ENCODE measurements around the gene CASP6.

CASP6 gene

DNA sequence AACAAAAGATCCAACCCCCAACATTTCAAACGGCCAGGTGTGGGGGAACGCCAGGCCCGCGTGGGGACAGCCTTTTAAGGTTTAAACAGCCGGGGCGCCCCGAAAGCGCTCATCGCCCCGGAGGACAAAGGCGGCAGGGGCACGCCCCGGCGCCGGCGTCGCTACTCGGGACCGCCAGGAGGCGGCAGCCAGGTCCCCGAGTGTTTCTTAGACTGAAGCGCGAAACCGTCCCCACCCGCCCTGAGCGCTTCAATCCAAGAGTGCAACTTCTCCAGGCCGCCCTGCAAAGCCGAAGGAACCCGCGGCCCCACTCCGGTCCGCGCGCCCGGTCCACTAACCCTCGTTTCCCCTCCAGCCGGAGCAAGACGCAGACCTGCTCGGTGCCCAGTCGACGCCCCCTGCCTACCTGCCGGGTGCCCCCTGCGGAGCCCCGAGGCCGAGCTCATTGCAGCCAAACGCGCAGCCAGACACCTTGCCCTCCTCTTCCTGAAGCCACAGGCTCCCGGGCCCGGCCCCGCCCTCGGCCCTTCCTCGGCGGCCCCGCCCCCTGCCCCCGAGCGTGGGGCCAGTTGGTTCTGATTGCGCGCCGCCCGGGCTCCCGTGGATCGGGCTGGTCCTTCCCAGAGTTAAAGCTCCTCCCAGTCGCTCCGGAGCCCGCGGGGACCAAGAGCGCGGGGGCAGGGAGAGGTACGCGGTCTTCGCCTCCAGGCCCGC is at the start of gene CASP6:
Gene CASP6, minus strand, starts transcription at position 496 of the 714 bp plus-strand sequence. Its CDS starts 50 bp downstream, at position 446.
- DNase-seq (ENCODE audit: low spot score): peak; percentile 65

DNA sequence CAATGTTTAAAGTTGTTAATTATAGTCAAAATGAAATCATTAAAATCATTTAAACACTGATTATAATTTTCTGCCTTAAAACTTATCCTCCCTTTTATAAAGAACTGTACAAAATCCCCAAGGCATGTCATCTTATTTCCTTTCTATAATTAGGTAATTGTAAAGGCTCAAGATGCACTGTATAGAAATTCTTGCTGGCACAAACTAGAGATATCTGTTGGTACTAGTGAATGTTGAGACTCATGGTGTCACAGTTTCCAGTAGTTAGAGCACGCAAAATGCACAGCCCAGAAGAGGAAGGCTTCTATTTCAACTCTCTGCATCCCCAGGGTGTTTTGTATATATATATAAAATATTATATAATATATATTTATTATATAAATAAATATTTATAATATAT is 49.3 kb upstream of the CASP6 start:
- DNase-seq (ENCODE audit: low spot score): no peak

DNA sequence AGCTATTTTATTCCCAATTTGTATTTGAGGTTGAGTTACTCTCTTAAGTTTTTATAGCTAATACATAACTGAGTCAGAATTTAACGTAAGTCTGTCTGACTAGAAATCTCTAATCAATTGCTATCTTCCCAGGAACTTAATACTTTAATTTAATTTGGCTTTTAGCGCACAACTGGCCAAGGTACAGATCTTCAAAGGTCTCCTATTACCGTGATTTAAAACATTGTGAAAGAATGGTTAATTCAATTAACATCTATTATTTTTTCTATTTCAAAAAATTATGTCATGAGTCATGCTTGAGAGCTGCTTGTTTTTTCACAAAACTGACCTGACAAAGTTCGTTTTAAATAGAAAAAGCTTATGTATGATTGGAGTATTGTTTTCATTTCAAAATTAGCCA is 48.6 kb upstream of the CASP6 start:
- DNase-seq (ENCODE audit: low spot score): no peak

DNA sequence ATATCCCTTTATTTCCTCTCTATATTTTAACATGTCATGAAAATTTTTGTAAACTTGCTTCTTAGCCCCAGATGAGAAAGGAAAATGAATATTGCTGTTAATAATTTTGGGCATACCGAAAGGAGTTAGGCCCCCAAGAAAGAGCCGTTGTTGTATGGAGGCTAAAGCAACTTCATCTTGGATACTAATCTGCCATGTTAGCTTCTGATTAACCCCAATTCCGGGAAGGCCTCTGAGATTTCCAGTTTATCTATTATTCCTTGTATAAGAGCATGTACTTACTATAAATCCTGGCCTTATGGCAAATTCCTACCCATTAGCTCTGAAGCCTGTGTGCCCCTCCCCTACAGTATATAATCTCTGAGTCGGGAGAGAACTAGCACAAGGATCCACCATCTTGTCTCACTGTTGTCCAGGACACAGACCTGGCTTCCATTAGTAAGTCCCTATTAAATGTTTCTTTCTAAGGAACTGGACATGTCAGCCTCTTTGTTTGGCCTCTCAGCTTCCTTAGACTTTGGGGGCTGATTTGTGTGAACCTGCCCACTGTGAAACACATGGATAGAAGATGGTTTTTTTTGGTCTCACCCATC is 47.5 kb upstream of the CASP6 start:
- DNase-seq (ENCODE audit: low spot score): no peak

DNA sequence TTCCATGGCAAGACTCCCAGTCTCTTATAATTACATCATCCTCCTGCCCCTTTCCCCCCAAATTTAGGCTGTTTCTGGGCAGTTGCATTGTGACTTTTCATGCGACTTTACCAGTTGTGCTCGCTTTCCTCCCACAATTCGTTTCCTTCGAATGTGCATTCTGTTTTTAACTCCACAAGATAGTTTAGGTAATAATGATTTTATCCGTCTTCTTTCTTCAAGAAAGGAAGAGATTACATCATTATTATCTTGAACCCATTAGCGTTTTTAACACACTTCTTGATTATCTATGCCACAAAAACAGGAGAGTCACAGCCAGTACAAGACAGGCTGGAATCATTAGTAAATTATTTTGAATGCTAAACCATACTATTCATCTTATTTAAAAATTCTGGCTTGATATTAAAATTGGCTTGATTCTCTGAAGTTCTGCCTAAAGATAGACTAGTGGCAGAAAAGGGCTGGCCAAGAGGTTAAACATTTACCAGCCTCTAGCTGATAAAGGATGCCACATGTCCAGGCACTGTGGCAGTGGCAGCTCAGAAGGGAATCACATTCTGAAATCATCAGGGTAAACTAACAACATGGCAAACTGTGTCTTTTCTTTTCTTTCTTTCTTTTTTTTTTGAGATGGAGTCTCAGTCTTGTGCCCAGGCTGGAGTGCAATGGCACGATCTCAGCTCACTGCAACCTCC is 46.3 kb upstream of the CASP6 start:
- no peak for DNase-seq (ENCODE audit: low spot score)

DNA sequence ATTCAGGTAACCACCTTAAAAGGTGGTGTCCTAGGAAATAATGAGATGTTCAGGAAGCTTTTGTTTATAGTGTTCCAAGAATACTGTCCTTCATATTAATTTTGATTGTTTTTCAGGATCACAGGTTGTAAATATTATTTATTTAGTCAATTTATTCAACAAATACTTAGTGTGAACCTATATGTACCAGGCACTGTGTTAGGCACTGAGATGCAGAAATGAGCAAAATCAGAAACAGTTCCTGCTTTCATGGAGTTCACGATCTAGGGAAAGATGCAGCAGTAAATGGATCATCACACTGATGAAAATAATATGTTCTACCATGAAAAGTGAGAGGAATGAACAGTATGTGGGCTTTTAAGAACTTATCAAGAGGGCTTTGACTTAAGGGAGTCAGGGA is 44.9 kb upstream of the CASP6 start:
- no peak for DNase-seq (ENCODE audit: low spot score)

DNA sequence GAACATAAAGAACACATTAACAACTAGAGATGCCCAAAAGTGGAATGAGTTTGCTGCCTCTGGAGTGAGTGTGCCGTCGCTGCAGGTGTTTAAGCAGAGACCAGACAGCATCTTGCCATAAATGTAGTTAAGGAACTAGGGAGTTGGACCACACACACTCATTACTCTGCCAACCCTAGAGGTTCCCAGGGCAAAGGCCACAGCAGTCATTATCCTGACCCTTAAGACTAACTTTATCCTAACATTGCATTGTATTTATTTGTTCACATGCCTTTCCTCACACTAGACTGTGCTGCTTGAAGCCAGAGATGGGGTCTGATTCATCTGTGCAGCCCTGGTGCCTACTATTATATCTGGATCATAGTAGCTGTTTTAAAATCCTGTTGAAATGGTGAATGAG is 43.5 kb upstream of the CASP6 start:
- no peak for DNase-seq (ENCODE audit: low spot score)

DNA sequence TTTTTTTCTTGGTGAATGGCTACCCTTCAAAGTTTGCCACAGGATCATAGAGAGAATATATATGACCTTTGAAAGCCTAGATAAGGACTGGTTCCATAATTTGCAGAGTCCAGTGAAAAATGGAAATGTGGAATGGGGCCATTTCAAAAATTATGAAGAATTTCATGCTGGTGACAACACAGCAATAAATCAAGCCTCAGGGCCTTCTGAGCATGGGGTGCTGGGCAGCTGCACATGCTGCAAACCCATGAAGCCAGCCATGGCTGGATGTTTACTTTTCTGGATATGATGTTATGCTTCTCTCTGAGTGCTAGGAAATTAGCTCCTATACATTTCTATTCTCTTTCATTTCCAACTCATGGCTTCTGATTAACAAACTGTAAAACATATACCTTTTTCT is 42.6 kb upstream of the CASP6 start:
- no peak for DNase-seq (ENCODE audit: low spot score)

DNA sequence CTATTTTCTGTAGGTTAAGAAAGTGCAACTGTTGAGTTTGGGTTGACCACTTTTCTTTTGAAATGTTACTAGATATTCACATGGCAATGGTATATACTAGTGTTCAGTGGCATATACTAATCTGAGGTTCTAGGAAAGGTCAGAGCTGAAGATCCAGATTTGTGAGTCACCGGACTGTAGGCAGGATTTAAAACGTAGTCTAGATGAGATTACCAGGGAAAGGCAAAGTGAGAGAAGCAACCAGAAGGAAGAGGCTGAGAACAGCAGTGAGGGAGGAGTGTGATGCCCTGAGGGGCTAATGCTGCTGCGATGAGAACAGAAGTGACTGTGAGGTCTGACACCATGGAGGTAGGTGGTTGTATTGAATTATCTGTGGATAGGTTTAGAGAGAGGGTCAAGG is 36.3 kb upstream of the CASP6 start:
- no peak for DNase-seq (ENCODE audit: low spot score)

DNA sequence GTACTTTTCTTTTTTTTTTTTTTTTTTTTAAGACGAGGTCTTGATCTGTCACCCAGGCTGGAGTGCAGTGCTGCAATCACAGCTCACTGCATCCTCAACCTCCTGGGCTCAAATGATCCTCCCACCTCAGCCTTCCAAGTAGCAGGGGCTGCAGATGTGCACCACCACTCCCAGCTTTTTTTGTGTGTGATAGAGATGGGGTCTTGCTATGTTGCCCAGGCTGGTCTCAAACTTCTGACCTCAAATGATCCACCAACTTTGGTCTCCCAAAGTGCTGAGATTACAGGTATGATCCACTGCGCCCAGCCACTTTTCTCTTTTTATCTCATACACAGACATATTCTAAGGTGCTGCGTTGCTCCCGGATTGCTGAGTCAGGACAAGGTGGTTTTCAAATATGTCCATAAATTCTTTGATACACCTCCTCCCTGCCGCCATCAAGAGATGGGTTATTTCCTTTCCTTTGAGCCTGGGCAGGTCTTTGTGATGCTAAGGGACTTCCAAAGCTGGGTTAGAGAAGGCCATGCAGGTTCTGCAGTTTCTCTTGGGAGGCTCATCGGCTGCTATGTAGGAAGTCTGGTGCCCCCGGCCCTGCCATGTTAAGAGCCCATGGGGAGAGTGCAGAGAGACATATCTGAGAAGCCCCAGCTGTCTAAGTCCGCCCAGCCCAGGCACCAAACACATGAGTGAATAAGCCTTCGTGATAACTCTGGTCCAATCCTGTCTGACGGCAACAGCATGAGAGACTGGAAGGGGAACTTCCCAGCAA is 35.0 kb upstream of the CASP6 start:
- DNase-seq (ENCODE audit: low spot score): no peak

DNA sequence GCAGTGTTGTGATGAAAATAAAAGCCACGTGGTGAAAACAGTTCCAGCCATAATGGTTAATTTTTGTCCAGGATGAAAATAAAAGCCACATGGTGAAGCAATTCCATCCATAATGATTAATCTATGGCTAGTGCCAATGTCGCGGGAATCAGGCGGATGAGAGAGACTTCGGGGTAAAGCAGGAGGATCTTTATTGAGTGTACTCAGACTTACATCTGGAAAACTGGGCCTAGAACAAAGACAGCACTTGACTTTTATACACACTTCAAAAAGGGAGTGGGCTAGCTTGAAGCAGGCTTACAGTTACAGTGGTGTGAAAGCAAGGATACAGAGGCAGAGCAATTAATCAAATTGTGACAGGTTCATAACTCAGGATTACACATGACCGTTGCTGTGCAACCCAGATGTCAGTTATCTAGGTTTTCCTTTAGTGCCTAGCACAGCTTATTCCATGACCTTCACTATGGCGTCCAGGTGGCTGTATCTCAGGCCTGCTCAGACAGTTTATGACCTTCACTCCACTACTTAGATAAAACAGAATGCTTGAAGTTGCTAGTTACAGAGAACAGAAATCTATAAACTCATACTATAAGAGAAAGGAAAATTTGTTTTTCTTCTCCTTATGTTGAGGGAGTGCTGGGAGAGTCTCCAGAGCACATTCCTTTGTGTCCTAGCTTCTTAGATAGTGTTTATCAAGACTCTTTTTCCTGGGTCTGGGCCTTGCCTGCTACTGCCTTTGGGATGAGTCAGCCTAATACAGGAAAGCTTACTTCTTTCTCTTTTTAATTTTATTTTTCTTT is 32.5 kb upstream of the CASP6 start:
- DNase-seq (ENCODE audit: low spot score): no peak

DNA sequence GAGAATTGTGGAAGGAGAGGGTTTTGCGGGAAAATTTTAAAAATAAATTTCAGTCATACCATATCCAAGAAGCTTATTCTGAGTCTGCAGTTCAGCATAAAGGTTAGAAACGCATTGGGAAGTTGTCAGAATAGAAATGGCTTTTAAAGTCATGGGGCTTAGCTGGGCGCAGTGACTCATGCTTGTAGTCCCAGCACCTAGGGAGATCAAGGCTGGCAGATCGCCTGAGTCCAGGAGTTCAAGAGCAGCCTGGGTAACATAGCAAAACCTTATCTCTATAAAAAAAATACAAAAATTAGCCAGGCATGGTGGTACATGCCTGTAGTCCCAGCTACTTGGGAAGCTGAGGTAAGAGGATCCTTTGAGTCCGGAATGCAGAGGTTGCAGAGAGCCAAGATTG is 30.5 kb upstream of the CASP6 start:
- DNase-seq (ENCODE audit: low spot score): no peak

DNA sequence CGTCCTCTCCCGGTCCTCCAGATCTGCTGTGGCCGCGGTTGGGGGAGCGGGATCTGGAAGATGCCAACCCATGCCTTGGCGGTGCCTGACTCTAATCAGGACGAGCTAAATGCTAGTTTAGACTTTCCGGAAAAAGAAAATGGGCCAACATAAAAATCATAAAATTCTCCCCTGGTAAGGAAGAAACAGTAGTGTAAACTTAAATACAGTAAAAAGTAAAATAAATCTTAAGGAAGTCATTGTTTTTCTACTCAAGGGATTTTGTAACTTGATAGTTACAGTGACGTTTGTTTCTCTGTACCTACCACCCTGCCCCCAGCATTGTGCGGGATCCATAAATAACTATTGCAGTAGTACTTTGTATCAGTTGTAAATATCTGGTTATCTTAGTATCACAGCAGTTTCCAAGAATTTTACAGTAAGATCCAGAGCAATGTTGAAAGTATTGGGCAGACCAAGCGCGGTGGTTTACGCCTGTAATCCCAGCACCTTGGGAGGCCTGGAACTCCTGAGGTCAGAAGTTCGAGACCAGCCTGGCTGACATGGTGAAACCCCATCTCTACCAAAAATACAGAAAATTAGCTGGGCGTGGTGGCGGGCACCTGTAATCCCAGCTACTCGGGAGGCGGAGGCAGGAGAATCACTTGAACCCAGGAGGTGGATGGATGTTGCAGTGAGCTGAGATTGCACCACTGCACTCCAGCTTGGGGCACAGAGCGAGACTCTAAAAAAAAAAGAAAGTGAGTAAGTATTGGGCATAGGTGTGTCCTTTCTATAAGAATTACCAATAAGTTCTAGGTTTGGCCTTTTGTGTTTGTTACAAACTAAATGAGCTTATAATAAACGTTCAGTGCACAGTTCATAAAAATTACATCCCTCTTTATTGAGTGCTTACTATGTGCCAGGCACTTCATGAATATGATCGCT is 27.6 kb upstream of the CASP6 start:
- no peak for DNase-seq (ENCODE audit: low spot score)

DNA sequence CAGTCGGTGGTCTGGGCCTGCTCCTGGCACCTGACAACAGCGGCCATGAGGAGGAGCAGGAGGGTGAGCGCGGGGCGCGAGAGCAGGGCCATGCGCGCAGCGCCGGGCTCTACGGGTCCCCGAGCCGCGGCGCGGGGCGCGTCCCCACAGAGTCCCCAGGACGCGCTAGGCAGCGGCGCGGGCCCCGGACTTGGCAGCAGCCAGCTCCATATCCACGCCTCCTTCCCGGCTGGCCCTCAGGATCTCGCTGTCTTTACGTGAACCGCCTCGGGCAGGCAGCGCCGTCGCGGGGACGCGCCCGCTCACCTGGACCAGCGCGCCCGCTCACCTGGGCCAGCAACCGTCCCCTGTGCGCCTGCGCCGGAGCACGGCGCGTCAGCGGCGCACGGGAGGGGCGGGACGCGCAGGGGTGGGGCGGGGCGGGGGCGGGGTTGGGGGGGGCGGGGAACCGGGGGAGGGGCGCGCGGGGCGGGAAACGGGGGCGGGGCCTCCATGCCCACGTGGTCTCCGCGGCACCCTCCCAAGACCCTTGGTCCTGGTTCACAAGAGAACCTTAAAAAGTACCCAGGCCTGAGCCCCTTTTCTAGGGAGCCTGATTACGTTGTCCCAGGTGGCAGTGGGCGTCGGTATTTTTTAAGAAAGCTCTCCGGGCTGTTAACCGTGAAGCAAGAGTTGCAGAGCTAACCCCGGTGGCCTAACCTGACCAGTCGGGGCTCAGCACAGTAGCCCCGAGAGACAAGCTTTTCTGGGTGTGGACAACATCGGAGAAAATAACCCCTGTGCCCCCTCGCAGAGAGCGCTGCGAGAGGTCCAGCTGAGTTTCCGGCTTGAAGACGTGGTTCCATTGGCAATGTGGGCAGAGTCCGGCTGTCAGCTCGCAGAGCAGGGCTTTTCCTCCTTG is 26.7 kb upstream of the CASP6 start, which contains the start of gene PLA2G12A:
Gene PLA2G12A, minus strand, starts transcription at position 353 of the 901 bp plus-strand sequence. Its CDS starts 261 bp downstream, at position 92.
- DNase-seq (ENCODE audit: low spot score): peak; percentile 69

DNA sequence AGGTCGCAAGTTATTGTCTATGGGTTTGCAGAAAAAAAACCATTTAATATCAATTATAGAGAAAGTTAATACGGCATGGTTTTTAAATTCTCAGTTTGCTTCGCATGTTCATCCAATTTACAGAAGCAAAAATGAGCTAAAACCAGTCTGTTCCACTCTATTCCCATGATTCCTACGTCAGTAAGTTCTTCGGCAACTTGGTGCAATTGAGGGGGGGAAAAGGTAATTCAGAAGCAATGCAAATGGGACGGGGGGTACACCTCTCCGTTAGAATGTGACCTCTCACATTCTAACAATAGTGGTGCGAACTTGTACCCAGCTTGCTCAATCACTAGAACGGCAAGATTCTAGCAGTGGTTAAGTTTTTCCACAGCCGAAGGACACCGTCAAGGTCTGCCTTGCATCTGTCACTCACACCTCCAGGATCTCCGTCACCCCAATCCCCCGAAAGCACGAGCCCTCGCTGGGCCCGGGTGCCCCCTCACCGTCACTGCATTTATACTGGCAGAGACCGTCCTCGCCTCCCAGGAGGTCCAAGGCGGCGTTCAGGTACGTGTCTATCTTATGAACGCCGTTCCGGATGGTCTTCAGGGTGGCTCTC is 26.0 kb upstream of the CASP6 start:
- peak; percentile 27 for DNase-seq (ENCODE audit: low spot score)

DNA sequence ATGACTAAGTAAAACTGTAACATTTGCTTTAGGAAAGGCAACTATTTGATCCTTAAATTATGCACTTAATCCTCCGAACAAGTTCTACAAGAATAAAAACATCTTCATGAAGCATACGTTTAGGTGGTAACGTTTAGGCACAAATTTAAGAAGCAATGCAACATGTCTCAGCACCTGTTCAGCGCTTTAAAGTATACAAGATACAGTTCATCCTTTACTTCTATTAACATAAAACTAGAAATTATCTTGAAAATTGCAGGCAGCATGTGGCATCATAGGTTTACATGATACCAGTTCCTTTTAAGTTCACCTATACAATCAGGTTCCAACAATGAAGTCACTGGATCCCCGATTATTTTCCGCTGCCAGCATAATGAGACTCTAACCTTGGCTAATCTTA is 25.1 kb upstream of the CASP6 start:
- no peak for DNase-seq (ENCODE audit: low spot score)

DNA sequence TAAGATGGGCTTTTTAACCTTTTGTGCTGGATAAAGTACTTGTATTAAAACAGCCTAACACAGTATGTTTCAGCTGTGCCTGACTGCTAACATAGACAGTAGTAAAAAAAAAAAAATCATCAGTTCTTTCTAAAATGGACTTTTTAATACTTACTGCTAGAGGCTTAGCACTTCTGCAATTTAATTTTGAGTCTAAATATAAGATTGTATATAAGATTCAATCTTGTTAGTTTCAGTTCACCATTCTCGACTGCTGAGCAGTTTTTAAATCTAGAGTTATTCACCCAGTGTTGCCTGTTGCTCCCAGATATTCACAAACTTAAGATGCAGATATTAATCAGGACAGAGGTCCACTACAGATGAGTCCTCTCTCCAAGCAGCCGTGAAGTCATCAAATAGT is 19.9 kb upstream of the CASP6 start:
- DNase-seq (ENCODE audit: low spot score): no peak

DNA sequence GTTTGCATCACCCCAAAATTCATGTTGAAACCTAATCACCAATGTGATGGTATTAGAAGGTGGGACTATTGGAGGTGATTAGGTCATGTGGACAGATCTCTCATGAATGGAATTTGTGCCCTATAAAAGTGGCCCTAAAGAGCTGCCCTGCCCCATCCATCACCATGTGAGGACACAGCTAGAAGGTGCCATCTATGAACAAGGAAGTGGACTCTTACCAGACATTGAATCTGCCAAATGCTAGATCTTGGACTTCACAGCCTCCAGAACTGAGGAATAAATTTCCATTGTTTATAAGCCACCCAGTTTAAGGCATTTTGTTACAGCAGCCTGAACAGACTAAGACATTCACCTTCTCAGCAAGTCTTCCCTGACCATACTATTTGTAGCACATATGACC is 19.1 kb upstream of the CASP6 start:
- DNase-seq (ENCODE audit: low spot score): no peak

DNA sequence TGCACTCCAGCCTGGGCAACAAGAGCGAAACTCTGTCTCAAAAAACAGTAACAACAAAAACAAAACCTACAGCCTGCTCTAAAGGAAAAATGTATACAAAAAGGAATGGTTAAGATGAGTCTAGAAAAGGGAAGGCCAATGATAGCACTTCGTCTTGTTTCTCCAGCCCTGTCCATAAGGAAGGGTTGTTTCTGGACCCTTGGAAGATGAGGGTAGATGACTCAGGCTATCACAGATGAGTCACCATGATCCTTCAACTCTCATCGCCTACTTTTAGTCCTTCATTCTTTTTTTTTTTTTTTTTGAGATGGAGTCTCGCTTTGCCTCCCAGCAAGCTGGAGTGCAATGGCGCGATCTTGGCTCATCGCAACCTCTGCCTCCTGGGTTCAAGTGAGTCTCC is 17.8 kb upstream of the CASP6 start:
- peak; percentile 51 for DNase-seq (ENCODE audit: low spot score)
